Prostate gland (tissue), 2 donors: ENCODE measurements around the gene DRG2. TPM values are rescaled to one million over a fixed set of nuclear protein-coding genes. Genes with fewer than 3 reads are reported as not detected.
A peak's percentile ranks its signal among the peaks of the same experiment; 100 is the strongest.

Experiments used
- DNase-seq: peaks from one replicate; pipeline ENCODE4 v3.0.0-alpha.2; 2019; ENCODE audit warnings: low spot score
- H3K27ac ChIP-seq, 2 donors: fragments of 200-600 bp; sonication (generic); 2 replicates each; pipeline ENCODE4 v1.5.1; 2017 to 2019
- H3K27me3 ChIP-seq: fragments of 200-600 bp; sonication (generic); replicated peaks from 2 replicates; pipeline ENCODE4 v1.5.1; 2019; ENCODE audit not compliant: insufficient read depth
- H3K36me3 ChIP-seq, 2 donors: fragments of 200-600 bp; sonication (generic); 1 replicate in 1 of 2; 2 replicates in 1 of 2; pipeline versions ENCODE4 v1.5.1 to v1.8.1; 2017 to 2019
- H3K4me1 ChIP-seq: fragments of 200-600 bp; sonication (generic); replicated peaks from 2 replicates; pipeline ENCODE4 v1.5.1; 2019
- H3K4me3 ChIP-seq, 2 donors: fragments of 200-600 bp; sonication (generic); 2 replicates each; pipeline ENCODE4 v1.5.1; 2017 to 2019
- H3K9me3 ChIP-seq: fragments of 200-600 bp; sonication (generic); 2 replicates; pipeline ENCODE4 v1.5.1; 2017
- CTCF ChIP-seq, 4 experiments: fragments of 200-600 bp in 2 of 4; fragments of 450-650 bp in 2 of 4; sonication (generic) in 2 of 4; IDR thresholded peaks; 1 replicate in 3 of 4; 2 replicates in 1 of 4; pipeline ENCODE4 v1.5.1; 2016 to 2019; ENCODE audit warnings: antibody characterized with exemption in 4 of 4, mild to moderate bottlenecking in 2 of 4, moderate library complexity in 2 of 4
- POLR2A ChIP-seq: fragments of 450-650 bp; IDR thresholded peaks from one replicate; pipeline ENCODE4 v1.6.1; 2016; ENCODE audit warnings: antibody characterized with exemption, mild to moderate bottlenecking
- POLR2AphosphoS5 ChIP-seq: sonication (generic); formaldehyde crosslinking; IDR thresholded peaks from one replicate; pipeline ENCODE4 v1.6.1; 2017; ENCODE audit warnings: antibody characterized with exemption
- WGBS: methylation state at CpG from one replicate; pipeline ENCODE4 v1.1.5; 2018; 5-methylcytosine and 5-hydroxymethylcytosine counted together
- intact Hi-C: fragments of 100-400 bp; cut with DNase I; formaldehyde crosslinking; loops from one replicate; pipeline ENCODE4 v1.14.2; 2022
- total RNA-seq, 2 donors: library from RNA; depleted of rRNA; stranded (reverse); fragments of >200 nt; gene quantifications; one replicate each; pipeline ENCODE4 v1.1.0, GENCODE V29; 2016

Gene DRG2
- 10 to 100 TPM; 44.1 to 56.9 TPM for total RNA-seq

- under 1% methylated on average over 52 of the region's 52 CpGs for WGBS
- peak within 1 kb of the TSS; percentile 72 to 78 for H3K27ac ChIP-seq
- DNase-seq, result peak; percentile 83
- intact Hi-C loops, result loop anchor here (2.0 kb wide), 1 partner anchor 49 kb away; the partner anchor contains the start of genes ATPAF2 and GID4
- H3K9me3 ChIP-seq, result no peaks in the 10 kb centered on the region
- H3K4me1 ChIP-seq, result no peaks in the 10 kb centered on the region
- no peaks in the 10 kb centered on the region for H3K36me3 ChIP-seq
- H3K4me3 ChIP-seq, result peak within 1 kb of the TSS; percentile 71 to 85
- TF ChIP-seq CTCF (IDR thresholded peaks at IDR 0.05), result peak in 2 of 4 experiments; percentile 37 to 44
- TF ChIP-seq POLR2AphosphoS5, result peak; percentile 95
- no peak for TF ChIP-seq POLR2A
- H3K27me3 ChIP-seq, result no peaks in the 10 kb centered on the region
These were observed at the start of gene DRG2 for GRCh38 chr17:18087610-18088491. Gene DRG2, plus strand, starts transcription at chr17:18087948. Its CDS starts 76 bp downstream, at chr17:18088024.

GRCh38 chr17:18038149-18038850, 49.4 kb upstream of the DRG2 start:
- intact Hi-C loops, result loop anchor here (2.0 to 10.0 kb wide), 5 partner anchors 49 to 683 kb away; partner anchors contain the start of genes DRC3, DRG2, RAI1 and TOM1L2
- no peak for DNase-seq

GRCh38 chr17:18038861-18039534, 48.8 kb upstream of the DRG2 start, which contains the start of the genes ATPAF2 and GID4:
Gene ATPAF2, minus strand, starts transcription at chr17:18039168. Its CDS starts 155 bp downstream, at chr17:18039013.
Gene GID4, plus strand, starts transcription at chr17:18039408. Its CDS starts 57 bp downstream, at chr17:18039465.
- Histone ChIP-seq H3K4me3 (peak within 1 kb of the TSS; percentile 83 to 90), H3K27ac (peak within 1 kb of the TSS; percentile 82), H3K9me3 (no peaks in the 10 kb centered on the region), H3K36me3 (no peaks in the 10 kb centered on the region), H3K27me3 (no peaks in the 10 kb centered on the region), H3K4me1 (peaks cover 10% of the 10 kb centered on the region)
- peak; percentile 99 for DNase-seq
- TF ChIP-seq POLR2A (peak; percentile 45), POLR2AphosphoS5 (peak; percentile 98), CTCF (IDR thresholded peaks at IDR 0.05) (peak in 2 of 4 experiments; percentile 22 to 24)
- intact Hi-C loops, result loop anchor here (2.0 to 10.0 kb wide), 5 partner anchors 48 to 684 kb away; partner anchors contain the start of genes DRC3, DRG2, RAI1 and TOM1L2
- 0% methylated on average over 52 of the region's 67 CpGs for WGBS

More at GRCh38 chr17:18038149-18038850, 49.4 kb upstream of the DRG2 start:
- Histone ChIP-seq H3K27me3 (no peaks in the 10 kb centered on the region), H3K4me3 (peak overlapping the region; percentile 83 to 90), H3K4me1 (peaks cover 10% of the 10 kb centered on the region), H3K36me3 (no peaks in the 10 kb centered on the region), H3K9me3 (no peaks in the 10 kb centered on the region), H3K27ac (peak overlapping the region; percentile 82)
- WGBS, result 4% methylated on average over 13 of the region's 13 CpGs
- TF ChIP-seq POLR2AphosphoS5 (no peak), CTCF (IDR thresholded peaks at IDR 0.05) (no peak), POLR2A (no peak)

- Histone ChIP-seq H3K27ac (peak overlapping the region; percentile 82), H3K27me3 (no peaks in the 10 kb centered on the region), H3K4me1 (peaks cover 10% of the 10 kb centered on the region), H3K9me3 (no peaks in the 10 kb centered on the region), H3K36me3 (no peaks in the 10 kb centered on the region), H3K4me3 (peak overlapping the region; percentile 83 to 90)
- no peak for DNase-seq
- WGBS, result under 1% methylated on average over 52 of the region's 81 CpGs
- TF ChIP-seq POLR2A (no peak), POLR2AphosphoS5 (no peak), CTCF (IDR thresholded peaks at IDR 0.05) (peak in 1 of 4 experiments; percentile 3)
- intact Hi-C loops, result loop anchor here (2.0 to 10.0 kb wide), 5 partner anchors 47 to 685 kb away; partner anchors contain the start of genes DRC3, DRG2, RAI1 and TOM1L2
These were observed 48.0 kb upstream of the DRG2 start for GRCh38 chr17:18039535-18040260.
